ENCODE data around the gene CHCHD3.

The CHCHD3 gene

DNA sequence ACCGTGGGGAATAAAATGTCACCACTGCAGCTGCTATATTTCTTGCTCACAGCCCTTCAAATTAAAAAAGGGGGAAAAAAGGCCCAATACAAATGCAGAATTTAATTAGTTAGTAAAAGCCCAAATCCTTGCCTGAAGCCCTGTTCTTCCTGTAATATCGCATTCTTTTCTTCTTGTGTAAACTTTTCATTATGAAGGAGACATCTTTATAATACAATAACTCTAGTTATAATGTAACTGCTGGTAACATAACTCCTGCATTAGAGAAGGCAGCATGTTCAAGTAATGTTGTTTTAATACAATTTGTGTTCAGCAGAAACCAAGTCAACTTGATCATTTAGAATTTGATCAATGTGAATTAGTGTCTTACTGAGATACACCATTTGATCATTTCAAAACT, 250.9 kb downstream of the CHCHD3 start:
- H3K36me3 Mint-ChIP-seq (ENCODE audit: low read depth) = peaks cover 64% of the 10 kb centered on the region
- no peaks in the 10 kb centered on the region for H3K27me3 Mint-ChIP-seq
- H3K9me3 Mint-ChIP-seq = no peaks in the 10 kb centered on the region
- DNase-seq = no peak
- H3K4me1 Mint-ChIP-seq (ENCODE audit: low read depth) = peaks cover 18% of the 10 kb centered on the region
- H3K4me3 Mint-ChIP-seq = no peak overlapping the region
- no peak overlapping the region for H3K27ac Mint-ChIP-seq

DNA sequence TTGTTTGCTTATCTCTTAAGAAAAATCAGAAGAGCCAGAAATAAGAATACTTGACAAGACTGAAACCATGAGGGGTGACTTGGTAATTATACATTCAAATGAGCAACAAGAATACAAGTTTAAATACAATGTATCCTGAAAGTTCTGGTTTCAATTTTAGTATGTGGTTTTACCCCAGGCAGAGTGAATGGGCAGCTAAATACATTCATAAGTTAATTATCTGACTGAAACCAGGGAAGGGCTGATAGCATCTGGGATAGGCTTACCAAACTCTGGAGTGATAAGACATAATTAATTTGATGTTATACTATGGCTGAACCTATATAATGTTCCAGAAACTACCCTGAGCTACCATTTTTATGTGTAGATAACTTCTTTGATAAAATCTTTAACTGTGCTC, 253.4 kb downstream of the CHCHD3 start:
- DNase-seq = no peak
- Mint-ChIP-seq H3K4me1 (ENCODE audit: low read depth) (peaks cover 27% of the 10 kb centered on the region), H3K36me3 (ENCODE audit: low read depth) (peaks cover 61% of the 10 kb centered on the region), H3K9me3 (no peaks in the 10 kb centered on the region), H3K4me3 (no peak overlapping the region), H3K27ac (no peak overlapping the region), H3K27me3 (no peaks in the 10 kb centered on the region)

DNA sequence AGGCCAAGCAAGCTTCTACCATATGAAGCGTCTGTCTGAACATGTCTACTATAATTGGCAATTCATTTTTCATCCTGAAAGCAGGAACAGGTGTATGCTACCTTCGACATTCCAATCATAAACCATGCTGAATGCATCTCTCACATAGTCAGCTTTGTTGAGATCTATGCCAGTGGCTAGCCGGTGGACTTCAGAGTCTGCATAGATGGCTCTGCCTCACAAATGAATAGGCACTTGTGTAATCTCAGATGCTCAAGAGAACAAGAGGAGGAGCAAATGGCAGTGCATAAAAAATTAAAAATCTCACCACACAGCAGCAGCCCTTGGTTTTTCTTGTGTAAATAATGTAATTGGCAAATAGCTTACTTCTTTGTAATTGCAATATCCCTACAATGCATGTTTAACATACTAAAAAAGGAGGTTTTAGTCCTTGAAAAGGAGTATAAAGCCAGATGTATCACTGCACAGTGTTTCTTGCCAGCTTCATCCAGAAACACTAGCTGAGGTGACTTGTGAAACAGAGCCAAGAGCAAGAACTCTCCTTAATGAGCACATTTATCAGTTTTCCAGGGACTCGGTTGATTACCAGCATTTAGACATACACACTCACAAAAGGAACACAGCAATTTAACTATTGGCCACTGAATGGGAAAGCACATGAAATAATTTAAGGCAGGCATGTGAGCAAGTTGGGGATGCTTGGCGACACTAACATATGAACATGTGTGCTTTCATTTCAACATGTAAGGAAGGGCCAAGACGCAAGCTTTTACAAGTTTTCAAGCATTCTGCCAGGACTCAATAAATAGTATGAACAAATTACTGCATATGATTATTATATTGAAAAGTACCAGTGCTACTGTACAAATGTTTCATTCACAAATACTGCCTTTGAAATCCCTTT, 255.7 kb downstream of the CHCHD3 start:
- no peaks in the 10 kb centered on the region for H3K27me3 Mint-ChIP-seq
- no peak overlapping the region for H3K4me3 Mint-ChIP-seq
- H3K27ac Mint-ChIP-seq = no peak overlapping the region
- DNase-seq = no peak
- peaks cover 27% of the 10 kb centered on the region for H3K4me1 Mint-ChIP-seq (ENCODE audit: low read depth)
- H3K9me3 Mint-ChIP-seq = no peaks in the 10 kb centered on the region
- H3K36me3 Mint-ChIP-seq (ENCODE audit: low read depth) = peaks cover 58% of the 10 kb centered on the region

DNA sequence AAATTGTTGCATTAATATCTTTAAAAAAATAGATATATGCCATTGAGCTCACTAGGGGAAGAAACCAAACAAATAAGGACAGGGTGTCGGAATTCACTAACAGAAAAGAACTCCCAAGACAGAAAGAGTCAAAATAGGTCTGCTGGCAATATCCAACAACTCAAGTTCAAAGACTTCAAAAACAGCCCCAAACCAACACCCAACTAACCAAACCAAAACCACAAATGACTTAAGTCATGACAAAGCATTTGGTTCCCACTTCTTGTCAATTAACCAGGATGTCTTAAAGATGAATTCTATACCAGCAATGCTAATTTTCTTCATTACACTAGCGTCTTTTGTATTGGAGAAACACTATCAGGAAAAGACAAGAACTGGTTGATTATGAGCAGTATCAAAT, 256.7 kb downstream of the CHCHD3 start:
- no peak overlapping the region for H3K4me3 Mint-ChIP-seq
- H3K27ac Mint-ChIP-seq = no peak overlapping the region
- peaks cover 27% of the 10 kb centered on the region for H3K4me1 Mint-ChIP-seq (ENCODE audit: low read depth)
- no peaks in the 10 kb centered on the region for H3K9me3 Mint-ChIP-seq
- DNase-seq = no peak
- peaks cover 50% of the 10 kb centered on the region for H3K36me3 Mint-ChIP-seq (ENCODE audit: low read depth)
- H3K27me3 Mint-ChIP-seq = no peaks in the 10 kb centered on the region

DNA sequence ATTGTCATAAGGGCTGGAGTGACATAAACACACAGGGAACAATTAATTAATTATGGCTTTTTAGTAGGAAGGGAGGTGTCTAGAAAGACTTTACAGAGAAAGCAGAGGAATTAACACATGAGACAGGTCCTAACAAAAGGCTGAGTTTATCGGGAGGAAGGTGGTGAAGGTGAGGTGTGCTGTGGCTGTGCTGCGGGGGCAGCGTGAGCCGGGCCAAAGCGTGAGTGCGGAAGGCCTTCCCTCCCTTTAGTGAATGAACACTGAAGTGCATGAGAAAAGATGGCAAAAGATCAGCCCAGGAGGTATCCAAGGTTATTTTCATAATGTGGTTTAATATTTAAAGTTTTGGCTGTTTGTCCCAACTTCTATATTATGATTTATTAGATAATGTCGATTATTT, 262.2 kb downstream of the CHCHD3 start:
- peaks cover 13% of the 10 kb centered on the region for H3K36me3 Mint-ChIP-seq (ENCODE audit: low read depth)
- no peak for DNase-seq
- no peak overlapping the region for H3K4me3 Mint-ChIP-seq
- no peaks in the 10 kb centered on the region for H3K4me1 Mint-ChIP-seq (ENCODE audit: low read depth)
- no peaks in the 10 kb centered on the region for H3K27me3 Mint-ChIP-seq
- no peaks in the 10 kb centered on the region for H3K9me3 Mint-ChIP-seq
- no peak overlapping the region for H3K27ac Mint-ChIP-seq

DNA sequence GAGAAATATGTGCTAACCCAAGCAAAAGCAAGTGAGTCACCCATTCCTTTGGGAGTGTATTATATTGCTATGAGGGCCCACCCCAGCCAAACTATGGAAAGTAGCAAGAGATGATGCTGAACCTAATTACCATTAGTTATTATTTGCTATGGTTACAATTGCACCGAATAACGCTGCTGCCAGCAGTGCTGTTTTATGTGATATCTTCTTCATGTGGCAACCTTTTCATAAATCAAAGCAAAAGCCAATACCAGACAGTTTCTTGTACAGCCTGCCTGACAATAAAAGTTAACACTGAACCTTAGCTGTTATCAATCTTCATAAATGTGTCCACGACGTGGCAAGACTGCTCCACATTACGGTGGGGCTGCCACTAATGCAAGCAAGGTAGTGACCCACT, 263.9 kb downstream of the CHCHD3 start:
- Mint-ChIP-seq H3K4me1 (ENCODE audit: low read depth) (no peaks in the 10 kb centered on the region), H3K36me3 (ENCODE audit: low read depth) (peaks cover 23% of the 10 kb centered on the region), H3K4me3 (no peak overlapping the region), H3K9me3 (no peaks in the 10 kb centered on the region), H3K27me3 (no peaks in the 10 kb centered on the region), H3K27ac (no peak overlapping the region)
- no peak for DNase-seq

DNA sequence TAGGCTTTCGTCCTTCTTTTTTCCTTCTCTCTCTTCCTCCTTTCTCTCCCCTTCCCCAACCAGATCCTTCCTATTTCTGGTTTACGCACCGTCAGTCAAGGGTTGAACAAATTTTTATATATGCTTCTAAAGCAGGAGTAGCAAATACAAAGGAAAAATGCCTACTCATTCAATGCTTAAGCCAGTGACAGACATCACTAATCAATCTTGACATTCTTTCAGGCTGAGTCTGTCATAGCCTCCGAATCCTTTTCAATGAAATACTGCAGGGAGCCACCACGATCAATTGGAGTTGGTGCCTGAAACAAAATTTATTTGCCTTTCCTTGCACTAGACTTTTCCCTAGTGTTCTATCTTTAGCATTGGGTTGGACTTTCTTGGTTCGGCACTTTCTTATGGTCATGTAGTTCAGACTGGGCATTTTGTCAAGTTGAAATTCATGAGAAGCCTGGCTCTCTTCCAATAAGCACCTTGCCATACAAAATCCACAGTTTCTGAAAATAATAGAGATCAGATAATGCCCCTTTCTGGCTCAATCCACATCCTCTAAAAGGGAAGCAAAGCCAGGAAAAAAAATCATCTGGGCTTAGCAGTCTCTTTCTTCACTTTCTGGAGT, 266.1 kb downstream of the CHCHD3 start:
- Mint-ChIP-seq H3K27ac (no peak overlapping the region), H3K36me3 (ENCODE audit: low read depth) (peaks cover 25% of the 10 kb centered on the region), H3K4me1 (ENCODE audit: low read depth) (no peaks in the 10 kb centered on the region), H3K27me3 (no peaks in the 10 kb centered on the region), H3K4me3 (no peak overlapping the region), H3K9me3 (no peaks in the 10 kb centered on the region)
- DNase-seq = no peak

DNA sequence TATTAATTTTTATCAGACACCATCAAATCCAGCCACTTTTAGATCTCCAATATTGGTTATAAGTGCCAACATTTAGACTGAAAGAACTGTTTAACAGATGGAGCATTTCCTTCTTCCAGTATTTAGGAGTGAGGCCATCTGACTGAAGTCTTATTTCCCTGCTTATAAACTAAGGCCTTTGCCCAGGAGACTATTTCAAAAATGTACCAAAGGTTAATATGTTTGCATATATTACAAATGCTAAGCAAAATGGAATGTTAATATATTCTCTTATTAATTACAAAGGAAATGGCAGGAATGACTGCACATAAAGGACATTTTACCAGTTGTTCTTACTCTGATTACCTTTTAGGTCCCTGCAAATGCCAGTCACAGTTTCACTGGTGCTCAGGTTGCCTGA, 266.8 kb downstream of the CHCHD3 start:
- Mint-ChIP-seq H3K9me3 (no peaks in the 10 kb centered on the region), H3K27me3 (no peaks in the 10 kb centered on the region), H3K36me3 (ENCODE audit: low read depth) (peaks cover 25% of the 10 kb centered on the region), H3K4me1 (ENCODE audit: low read depth) (no peaks in the 10 kb centered on the region), H3K4me3 (no peak overlapping the region), H3K27ac (no peak overlapping the region)
- no peak for DNase-seq

DNA sequence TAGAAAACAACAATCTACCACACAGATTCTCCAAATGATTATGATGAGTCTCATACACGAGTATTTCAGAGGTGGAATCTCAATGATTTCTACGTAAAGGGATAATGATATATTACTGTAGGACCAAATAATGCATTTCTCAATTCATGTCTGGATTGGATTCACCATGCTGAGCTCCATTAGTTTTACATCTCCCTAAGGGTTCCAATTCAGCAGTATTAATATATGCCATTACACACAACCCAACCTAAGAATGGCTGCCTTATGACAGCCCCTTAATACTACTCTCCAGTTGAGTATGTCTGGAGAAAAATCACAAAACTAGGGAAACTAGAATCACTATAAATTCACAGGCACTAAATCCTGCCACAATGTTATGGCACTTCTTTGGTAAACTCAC, 271.3 kb downstream of the CHCHD3 start:
- no peak for DNase-seq
- no peaks in the 10 kb centered on the region for H3K4me1 Mint-ChIP-seq (ENCODE audit: low read depth)
- H3K36me3 Mint-ChIP-seq (ENCODE audit: low read depth) = peaks cover 21% of the 10 kb centered on the region
- no peak overlapping the region for H3K27ac Mint-ChIP-seq
- H3K27me3 Mint-ChIP-seq = no peaks in the 10 kb centered on the region
- H3K4me3 Mint-ChIP-seq = no peak overlapping the region
- no peaks in the 10 kb centered on the region for H3K9me3 Mint-ChIP-seq

DNA sequence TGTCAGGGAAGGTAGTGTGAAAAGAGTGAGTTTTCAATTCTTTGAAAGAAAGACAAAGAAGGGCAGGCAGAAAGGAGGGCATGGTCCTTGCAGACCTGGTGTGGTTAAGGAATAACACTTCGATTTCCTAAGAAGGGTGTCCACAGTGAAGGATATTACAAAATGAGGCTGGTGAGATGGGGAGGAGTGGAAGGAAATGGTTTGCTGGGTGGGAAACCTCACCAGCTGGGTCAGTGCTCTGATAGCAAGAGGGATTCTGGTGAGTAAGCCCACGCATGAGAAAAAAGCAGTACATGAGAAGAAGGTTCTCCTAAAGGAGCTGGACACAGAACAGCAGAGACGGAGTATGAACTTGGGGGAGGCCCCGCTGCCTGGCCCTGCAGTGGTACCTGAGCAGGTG, 275.1 kb downstream of the CHCHD3 start:
- Mint-ChIP-seq H3K9me3 (no peaks in the 10 kb centered on the region), H3K27ac (no peak overlapping the region), H3K36me3 (ENCODE audit: low read depth) (peaks cover 2% of the 10 kb centered on the region), H3K27me3 (no peaks in the 10 kb centered on the region), H3K4me1 (ENCODE audit: low read depth) (no peaks in the 10 kb centered on the region), H3K4me3 (no peak overlapping the region)
- no peak for DNase-seq

DNA sequence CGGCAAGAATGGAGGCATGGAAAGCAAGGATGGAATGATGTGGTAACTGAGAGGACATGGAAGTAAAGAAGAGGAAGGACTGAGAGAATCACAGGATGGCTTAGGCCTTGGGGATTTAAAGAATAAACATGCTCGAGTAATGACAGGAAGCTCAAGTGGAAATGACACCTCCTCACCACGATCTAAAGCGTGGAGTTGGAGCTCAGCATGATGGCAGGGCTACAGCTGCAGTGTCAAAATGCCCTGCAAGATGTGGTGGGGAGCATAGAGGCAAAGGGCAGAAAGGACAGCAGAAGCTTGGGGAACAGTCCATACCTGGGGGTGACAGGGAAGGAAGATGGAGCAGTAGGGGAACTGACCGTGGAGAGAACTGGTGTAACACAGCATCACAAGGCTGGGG, 276.1 kb downstream of the CHCHD3 start:
- Mint-ChIP-seq H3K4me3 (no peak overlapping the region), H3K27ac (no peak overlapping the region), H3K4me1 (ENCODE audit: low read depth) (no peaks in the 10 kb centered on the region), H3K27me3 (no peaks in the 10 kb centered on the region), H3K36me3 (ENCODE audit: low read depth) (no peaks in the 10 kb centered on the region), H3K9me3 (no peaks in the 10 kb centered on the region)
- no peak for DNase-seq

DNA sequence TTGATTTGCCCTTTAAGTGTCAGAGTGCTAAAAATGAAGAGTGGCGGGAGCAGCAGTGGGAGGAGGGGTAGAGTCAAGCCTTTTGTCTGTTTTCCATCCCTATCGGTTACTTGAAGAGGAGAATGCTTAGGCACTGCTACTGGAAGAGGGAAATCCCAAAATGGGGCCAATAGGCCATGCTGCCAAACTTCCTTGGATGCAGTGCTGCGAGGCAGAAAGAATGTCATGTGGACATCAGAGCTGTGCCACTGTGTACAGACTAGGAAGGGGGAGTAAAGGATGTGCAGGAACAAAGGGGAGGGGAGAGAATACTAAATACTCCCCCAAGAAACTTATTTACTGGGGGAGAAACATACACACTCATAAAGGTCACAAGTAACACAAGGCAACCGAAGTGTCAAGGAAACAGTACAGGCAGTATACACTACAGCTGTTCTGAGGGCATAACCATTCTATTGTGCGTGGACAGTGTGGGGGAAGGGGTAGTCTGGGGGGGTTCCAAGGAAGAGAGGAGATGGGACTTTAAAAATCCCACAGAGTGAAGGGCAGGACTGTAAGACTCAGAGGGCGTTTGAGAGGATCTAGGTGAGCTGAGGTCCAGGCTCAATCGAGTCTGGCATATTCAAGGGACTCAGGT, 276.9 kb downstream of the CHCHD3 start:
- Mint-ChIP-seq H3K9me3 (no peaks in the 10 kb centered on the region), H3K36me3 (ENCODE audit: low read depth) (no peaks in the 10 kb centered on the region), H3K4me3 (no peak overlapping the region), H3K27ac (no peak overlapping the region), H3K4me1 (ENCODE audit: low read depth) (peaks cover 4% of the 10 kb centered on the region), H3K27me3 (no peaks in the 10 kb centered on the region)
- no peak for DNase-seq

DNA sequence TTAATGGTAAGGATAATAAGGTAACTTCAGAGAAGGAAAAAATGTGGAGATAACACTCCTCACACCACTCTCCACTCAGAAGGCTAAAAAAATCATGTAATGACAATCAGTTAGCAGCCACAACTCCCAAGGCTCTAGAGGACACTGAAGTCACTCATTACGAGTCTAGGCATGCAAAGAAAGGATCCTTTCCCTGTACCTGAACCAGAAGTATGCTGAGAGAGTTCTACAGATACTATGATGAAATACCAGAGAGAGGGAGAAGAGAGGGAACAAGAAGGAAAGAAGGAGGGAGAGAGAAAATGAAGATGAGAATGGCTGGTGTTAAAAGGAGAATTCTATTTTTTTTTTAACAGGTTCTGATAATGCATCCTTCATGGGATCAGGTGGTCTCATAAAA, 281.4 kb downstream of the CHCHD3 start:
- Mint-ChIP-seq H3K4me3 (no peak overlapping the region), H3K27ac (no peak overlapping the region), H3K4me1 (ENCODE audit: low read depth) (peaks cover 10% of the 10 kb centered on the region), H3K36me3 (ENCODE audit: low read depth) (peaks cover 19% of the 10 kb centered on the region), H3K9me3 (no peaks in the 10 kb centered on the region), H3K27me3 (no peaks in the 10 kb centered on the region)
- DNase-seq = no peak

DNA sequence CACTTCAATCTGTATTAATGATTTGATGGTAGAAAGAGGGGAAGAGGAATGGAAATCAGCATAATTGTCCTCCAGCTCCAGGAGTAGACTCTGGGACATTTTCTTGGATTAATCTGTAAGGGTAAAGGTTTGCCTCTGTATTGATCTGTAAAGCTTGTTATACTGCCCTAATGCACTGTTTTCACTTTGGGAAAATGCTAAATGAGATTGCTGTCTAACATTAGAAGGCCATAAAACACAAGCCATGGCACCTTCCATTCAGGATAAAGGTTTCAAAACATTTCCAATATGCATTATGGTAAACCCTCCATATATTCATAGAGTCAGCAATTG, 282.8 kb downstream of the CHCHD3 start:
- H3K36me3 Mint-ChIP-seq (ENCODE audit: low read depth) = peaks cover 32% of the 10 kb centered on the region
- DNase-seq = no peak
- no peak overlapping the region for H3K4me3 Mint-ChIP-seq
- no peaks in the 10 kb centered on the region for H3K9me3 Mint-ChIP-seq
- H3K27me3 Mint-ChIP-seq = no peaks in the 10 kb centered on the region
- peaks cover 10% of the 10 kb centered on the region for H3K4me1 Mint-ChIP-seq (ENCODE audit: low read depth)
- no peak overlapping the region for H3K27ac Mint-ChIP-seq

DNA sequence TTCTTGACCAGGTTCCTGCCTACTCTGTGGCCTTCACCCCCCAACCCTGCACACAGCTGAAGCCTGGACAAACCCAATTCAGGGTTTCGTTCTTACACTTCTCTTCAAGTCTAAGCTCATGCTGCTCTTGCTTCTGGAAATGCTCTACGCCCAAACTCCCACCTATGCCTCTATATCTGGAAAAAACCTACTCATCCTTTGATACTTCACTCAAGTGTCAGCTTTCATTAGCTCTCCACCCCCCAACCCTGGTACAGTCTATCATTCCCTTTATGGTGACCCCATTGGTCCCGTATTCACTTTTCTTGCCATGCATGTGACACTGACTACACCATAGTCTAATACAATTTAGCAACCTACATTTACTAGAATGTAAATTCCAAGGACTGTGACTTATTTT, 284.7 kb downstream of the CHCHD3 start:
- no peak for DNase-seq
- Mint-ChIP-seq H3K27ac (no peak overlapping the region), H3K36me3 (ENCODE audit: low read depth) (peaks cover 49% of the 10 kb centered on the region), H3K9me3 (no peaks in the 10 kb centered on the region), H3K4me3 (no peak overlapping the region), H3K4me1 (ENCODE audit: low read depth) (peaks cover 10% of the 10 kb centered on the region), H3K27me3 (no peaks in the 10 kb centered on the region)

Data from activated T-cell treated with anti-CD3 and anti-CD28 coated beads, Interleukin-2, amount 50 U/mL, for 24 hours (primary cell).